Thyroid gland (tissue), 4 donors: Measurements from ENCODE around the gene ATXN1.

Source experiments
- POLR2A ChIP-seq, 2 donors: fragments of 450-650 bp; IDR thresholded peaks; one replicate each; pipeline ENCODE4 v1.6.1; 2017; ENCODE audit warnings: antibody characterized with exemption in 2 of 2, mild to moderate bottlenecking in 2 of 2, moderate library complexity in 1 of 2
- TF ChIP-seq, protein P1 (sequence below), 6 experiments: fragments of 200-600 bp in 3 of 6; fragments of 450-650 bp in 3 of 6; sonication (generic) in 3 of 6; IDR thresholded peaks; one replicate each; pipeline ENCODE4 v1.5.1; 2016 to 2019; ENCODE audit warnings: antibody characterized with exemption in 6 of 6, mild to moderate bottlenecking in 2 of 6, inconsistent platforms in 1 of 6, moderate library complexity in 1 of 6

DNA sequence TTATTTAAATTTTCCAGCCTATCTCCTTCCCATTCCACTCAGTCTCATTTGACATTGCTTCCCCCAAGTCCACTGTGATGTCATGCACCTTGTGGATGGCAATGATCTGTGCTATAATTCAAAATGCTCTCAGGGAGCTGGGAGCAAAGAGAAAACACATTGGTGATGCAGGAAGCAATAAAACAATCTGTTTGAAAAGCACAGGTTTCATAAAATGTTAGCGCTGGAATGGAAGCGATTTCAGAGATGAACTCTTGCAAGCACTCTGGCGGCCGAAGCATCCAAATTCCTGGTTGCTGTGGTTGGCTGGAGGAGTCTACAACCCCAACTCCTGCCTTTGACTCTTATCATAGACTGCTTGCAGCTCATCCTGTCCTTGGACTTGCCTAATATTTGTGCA lies 355.9 kb downstream of the ATXN1 start:
- TF ChIP-seq, protein P1, sequence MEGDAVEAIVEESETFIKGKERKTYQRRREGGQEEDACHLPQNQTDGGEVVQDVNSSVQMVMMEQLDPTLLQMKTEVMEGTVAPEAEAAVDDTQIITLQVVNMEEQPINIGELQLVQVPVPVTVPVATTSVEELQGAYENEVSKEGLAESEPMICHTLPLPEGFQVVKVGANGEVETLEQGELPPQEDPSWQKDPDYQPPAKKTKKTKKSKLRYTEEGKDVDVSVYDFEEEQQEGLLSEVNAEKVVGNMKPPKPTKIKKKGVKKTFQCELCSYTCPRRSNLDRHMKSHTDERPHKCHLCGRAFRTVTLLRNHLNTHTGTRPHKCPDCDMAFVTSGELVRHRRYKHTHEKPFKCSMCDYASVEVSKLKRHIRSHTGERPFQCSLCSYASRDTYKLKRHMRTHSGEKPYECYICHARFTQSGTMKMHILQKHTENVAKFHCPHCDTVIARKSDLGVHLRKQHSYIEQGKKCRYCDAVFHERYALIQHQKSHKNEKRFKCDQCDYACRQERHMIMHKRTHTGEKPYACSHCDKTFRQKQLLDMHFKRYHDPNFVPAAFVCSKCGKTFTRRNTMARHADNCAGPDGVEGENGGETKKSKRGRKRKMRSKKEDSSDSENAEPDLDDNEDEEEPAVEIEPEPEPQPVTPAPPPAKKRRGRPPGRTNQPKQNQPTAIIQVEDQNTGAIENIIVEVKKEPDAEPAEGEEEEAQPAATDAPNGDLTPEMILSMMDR (IDR thresholded peaks at IDR 0.05), result no peak
- TF ChIP-seq POLR2A (IDR thresholded peaks at IDR 0.05), result no peak
